Stimulated activated CD4-positive, alpha-beta T cell treated with anti-CD3 and anti-CD28 coated beads, Interleukin-4, amount 100 ng/mL, for 1 hour (primary cell): ENCODE data around the gene RPN1.

Experiments
- DNase-seq: peaks from one replicate; pipeline ENCODE4 v3.0.0-alpha.2; 2020

RPN1 gene

DNA sequence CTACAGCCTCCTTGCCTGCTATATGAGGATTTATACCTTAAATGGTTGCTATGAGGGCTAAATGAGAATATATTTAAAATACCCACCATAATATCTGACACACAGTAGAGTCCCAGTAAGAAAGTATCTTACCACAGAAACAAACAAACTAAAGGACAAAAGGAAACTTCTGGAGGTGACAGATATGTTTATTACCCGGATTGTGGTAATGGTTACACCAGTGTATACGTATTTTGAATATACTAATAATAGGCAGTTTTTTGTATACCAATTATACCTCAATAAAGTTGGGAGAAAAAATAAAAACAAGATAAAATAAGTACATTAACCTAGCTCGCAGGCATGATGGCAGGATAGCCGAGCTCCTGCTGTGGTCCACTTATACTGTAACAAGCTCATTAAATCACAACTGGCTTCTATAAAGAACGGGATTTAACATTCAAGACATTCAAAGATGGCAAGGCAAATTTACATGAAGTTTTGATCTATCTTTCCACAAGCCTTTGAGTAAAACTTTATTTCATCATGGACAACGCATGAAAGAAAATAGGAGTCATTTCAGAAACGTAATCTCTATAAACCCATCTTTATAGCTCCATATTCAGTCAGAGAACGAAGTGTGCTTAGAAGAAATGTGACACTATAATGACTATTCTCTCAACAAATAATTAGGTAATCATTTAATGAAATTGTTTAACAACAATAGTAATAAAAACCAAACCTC, 1.5 kb downstream of the RPN1 start:
- no peak for DNase-seq

GRCh38 chr3:128648402-128648801, 2.2 kb downstream of the RPN1 start:
- DNase-seq, result no peak

DNA sequence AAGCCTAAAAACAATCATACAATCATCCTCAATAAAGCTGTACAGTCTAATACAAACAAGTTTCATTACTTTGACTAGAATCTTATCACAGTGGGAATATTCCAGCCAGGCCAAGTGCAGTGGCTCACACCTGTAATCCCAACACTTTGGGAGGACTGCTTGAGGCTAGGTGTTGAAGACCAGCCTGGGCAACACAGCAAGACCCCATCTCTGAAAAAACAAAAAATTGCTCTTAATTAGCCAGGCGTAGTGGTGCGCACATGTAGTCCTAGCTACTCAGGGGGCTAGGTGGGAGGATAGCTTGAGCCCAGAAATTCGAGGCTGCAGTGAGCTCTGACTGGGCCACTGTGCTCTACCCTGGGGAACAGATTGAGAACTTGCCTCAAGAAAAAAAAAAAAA, 3.3 kb downstream of the RPN1 start:
- no peak for DNase-seq

DNA sequence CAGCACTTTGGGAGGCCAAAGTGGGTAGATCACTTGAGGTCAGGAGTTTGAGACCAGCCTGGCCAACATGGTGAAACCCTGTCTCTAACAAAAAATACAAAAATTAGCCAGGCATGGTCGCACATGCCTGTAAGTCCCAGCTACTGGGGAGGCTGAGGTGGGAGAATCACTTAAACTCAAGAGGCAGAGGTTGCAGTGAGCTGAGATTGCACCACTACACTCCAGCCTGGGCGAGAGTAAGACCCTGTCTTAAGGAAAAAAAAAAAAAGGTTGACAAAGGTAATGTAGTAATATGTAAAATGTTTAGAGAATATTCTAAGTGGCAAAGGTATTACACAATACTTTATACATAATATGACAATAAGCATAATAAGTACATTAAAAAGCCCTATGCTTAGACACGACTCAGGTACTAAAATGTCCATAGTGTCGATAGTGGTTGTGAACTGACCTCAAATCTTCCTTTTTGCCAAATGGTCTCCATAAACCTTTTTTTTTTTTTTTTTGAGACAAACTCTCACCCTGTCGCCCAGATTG, 16.5 kb downstream of the RPN1 start:
- no peak for DNase-seq

DNA sequence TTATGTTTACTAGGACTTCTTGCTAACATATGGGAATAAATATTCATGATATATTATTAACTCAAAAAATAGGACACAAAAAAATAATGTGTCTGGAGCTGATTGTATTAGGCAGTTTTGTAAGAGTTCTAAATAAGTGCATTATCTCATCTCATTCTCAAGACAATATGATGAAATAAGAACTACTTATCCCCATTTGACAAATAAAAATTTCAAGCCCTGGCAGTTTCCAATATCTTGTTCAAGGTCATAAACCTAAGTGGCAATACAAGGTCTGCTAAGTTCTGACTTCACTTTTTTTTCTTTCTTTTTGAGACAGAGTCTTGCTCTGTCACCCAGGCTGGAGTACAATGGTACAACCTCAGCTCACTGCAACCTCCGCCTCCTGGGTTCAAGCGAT, 18.3 kb downstream of the RPN1 start:
- no peak for DNase-seq

DNA sequence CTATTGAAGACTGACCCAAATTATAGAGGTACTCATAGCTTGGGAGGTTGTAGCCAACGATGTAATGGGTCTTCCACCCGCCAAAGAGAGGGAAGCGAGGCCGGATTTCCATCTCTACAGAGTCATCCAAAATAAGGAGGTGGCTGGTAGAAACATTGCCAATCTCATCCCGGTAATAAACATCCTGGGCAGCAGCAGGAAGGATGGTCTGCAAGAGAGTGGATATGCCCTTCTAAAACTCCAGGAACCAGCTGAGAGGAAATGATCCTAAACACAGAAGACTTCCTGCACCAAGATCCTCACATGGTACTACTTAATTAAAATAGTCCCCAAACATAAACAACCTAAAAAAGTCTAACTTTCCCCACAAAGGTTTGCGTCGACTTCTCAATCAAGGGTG, 20.7 kb downstream of the RPN1 start:
- DNase-seq, result no peak

DNA sequence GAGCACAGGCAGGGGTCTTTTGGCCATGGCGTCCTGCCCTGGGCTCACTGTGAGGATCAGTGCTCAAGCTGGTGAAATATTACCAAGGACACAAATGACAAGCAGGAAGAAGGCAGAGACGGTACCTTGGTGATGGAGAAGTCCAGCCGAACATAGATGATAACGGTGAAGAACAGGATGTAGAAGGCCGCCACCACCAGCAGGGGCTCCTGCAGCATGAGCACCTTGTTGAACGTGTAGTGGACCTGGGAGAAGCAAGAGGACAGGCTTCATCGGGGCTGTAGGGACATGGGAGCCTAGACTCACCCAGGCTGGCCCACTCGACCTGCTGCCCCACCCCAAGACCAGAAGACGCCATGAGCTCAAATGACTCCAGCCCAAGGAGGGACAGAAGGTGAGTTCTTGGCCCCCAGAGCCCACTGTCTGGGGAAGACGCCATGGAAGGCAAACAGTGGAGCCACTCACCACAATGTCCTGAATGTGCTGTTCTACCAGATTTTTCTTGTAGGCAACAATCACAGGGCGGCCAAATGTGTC, 25.1 kb downstream of the RPN1 start:
- no peak for DNase-seq

- no peak for DNase-seq
Measured at GRCh38 chr3:128624526-128625138, 26.0 kb downstream of the RPN1 start.

- DNase-seq, result no peak
Measured at GRCh38 chr3:128623762-128624176, 26.8 kb downstream of the RPN1 start.

DNA sequence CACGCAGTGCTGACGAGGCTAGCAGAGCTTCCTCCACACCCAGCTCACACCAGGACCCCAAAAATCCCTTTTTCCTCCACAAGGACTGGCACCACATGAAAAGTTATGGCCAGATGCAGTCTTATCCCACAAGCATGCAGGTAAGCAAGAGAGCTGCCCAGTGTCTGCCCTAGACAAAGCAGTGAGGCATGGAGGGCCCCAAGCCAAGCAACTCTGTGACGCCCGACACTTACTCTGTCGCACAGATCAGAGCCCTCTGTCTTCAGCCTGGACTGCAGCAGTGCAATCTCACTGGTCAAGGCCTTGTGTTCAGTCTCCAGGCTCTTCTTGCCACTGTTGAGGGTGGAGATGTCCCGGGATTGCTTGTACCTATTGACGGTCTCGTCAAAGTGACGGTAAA, 28.7 kb downstream of the RPN1 start:
- no peak for DNase-seq

DNA sequence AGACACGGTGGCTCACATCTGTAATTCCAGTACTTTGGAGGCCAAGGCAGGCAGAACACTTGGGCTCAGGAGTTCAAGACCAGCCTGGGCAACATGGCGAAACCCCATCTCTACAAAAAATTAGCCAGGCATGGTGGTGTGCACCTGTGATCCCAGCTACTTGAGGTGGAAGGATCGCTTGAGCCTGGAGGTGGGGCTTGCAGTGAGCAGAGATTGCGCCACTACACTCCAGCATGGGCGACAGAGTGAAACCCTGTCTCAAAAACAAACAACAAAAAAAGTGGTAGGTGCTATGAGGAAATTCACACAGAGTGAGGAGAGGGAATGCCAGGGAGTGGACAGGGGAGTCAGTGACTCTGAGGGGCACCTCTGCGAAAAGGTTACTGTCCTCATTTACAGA, 29.4 kb downstream of the RPN1 start:
- no peak for DNase-seq

GRCh38 chr3:128620268-128620691, 30.3 kb downstream of the RPN1 start:
- DNase-seq, result no peak

DNA sequence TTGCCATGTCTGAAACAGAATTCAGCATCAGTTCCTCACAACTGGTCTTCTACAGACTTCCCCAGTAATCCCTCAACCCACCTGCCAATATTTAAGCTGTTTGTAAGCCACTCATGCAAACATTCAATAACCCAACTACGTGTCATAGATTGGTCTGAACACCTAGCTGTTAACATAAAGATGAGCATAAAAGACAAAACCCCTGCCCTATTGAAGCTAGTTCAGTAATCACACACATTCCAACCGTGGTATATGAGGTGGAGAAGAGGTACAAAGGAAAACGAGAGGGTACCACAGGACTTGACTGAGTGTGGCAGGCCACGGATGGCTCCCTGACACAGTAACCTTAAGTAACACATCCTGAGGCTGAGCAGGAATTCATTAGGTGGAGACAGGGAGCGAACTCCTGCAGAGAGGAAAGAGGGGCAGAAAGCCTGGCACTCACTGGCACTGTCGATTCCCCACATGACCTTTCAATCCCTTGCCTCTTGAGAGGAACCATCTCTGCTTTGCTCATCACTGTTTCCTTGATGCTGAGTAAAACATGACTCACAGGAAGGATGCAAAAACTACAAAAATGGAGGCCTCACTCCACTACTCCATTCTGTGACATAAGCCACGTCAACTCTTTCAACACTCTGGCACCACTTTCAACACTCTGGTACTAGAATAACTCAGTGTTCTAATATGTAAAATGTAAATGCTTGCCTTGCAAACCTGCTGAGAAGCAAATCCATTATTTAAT, 31.3 kb downstream of the RPN1 start:
- no peak for DNase-seq

- no peak for DNase-seq
Measured at GRCh38 chr3:128618398-128618726, 32.3 kb downstream of the RPN1 start.

DNA sequence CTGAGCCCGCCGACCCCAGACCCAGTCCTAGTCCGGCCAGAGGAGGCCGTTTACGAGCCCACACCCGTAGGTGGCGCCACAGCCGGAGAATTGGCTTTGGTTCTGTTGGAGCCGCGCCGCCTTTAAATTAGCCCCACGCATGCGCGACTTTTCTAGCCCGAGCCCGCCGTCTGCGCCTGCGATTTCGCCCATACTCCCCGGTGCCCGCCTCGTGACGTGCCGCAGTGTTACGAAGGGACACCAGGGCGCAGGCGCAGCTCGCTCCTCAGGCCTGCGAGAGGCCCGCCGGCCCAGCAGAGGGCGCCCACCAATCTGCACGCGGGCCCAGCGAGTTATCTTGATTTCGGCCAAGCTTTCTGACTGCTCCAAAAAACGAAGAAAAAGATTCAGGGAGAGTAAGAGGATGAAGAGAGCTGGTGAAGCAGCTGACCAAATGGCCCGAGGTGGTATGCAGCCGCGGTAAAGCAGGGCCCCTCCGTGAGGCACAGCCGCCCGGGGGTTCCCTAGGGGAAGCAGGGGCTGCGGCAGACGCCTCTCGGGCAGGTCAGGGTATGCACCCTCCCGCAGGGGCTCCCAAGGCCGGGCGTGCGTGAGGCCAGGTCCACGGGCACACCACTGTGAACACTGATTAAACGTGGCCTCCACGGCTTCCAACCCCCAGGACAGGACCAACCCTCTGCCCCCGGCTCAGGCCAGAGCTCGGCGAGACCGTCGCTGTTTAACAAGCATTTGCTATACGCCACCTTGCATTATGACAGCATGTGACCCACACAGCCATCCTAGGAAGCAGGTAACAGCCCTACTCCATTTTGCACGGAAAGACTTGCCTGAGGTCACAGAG, 32.8 kb downstream of the RPN1 start:
- peak; percentile 99 for DNase-seq

DNA sequence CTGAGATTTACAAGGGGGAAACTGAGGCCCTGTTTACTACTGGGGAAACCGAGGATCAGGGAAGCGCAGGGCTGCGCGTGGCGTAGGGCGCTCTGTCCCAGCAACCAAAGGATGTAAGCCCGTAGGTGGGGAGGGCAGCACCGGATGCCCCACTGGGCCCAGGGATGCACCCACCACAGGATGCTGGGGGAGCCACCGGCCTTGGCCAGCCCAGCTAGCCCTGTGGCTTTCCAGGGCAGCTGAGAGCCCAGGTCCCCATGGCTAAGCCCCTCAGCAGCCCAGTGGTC, 33.4 kb downstream of the RPN1 start:
- DNase-seq, result no peak

DNA sequence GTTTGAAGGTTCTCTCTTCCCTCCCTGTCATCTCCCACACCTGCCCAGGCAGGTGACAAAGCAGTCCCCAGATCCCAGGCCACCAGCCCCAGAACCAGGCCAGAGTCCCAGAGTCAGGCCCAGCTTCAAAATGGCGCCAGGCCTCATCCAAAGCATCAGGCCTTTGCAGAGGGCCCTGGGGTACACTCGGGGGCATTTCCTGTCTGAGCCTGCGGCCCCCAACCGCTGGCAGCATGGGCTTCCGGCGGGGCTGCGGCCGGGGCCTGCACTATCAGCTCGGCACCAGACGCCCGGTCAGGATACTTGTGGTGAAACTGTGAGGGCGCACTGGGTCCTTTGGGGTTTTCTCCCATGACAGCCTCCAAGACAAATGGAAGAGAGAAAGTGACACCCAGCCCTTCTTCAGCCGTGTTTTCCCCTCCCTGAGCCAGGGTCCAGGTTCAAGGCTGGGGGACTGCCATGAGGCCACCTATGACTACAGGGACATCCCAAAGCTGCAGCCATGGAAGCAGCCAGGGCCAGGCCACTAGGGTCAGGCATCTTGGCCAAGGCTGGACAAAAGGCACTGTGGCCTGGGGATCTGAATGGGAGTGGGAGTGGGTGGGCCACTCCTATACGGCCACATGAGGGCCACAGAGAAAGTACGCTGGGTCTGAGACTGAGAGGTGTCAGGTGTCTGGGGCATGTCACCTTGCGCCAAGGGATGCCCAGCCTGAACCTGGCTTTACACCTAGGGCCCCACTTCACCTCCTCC, 33.9 kb downstream of the RPN1 start:
- DNase-seq, result no peak

DNA sequence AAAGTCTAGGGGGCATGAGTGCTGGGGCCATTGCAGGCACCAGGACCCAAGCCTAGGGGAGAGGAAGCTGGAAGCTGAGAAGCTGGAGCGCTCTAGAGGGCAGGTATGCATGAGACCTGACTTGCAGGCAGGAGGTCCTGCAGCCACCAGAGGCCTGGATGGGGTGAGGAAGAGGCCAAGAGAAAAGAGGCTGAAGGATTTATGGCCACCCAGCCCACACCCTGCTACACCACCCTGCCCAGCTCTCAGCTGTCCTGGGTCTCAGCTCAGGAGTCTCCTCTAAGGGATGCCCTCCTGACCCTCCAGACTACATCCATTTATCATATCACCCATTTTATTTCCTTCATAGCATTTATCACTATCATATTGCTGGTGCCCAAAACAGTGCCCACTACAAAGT, 36.5 kb downstream of the RPN1 start:
- DNase-seq, result no peak

- no peak for DNase-seq
Measured at GRCh38 chr3:128613083-128613829, 37.4 kb downstream of the RPN1 start.

- no peak for DNase-seq
Measured at GRCh38 chr3:128610451-128611070, 40.1 kb downstream of the RPN1 start.

DNA sequence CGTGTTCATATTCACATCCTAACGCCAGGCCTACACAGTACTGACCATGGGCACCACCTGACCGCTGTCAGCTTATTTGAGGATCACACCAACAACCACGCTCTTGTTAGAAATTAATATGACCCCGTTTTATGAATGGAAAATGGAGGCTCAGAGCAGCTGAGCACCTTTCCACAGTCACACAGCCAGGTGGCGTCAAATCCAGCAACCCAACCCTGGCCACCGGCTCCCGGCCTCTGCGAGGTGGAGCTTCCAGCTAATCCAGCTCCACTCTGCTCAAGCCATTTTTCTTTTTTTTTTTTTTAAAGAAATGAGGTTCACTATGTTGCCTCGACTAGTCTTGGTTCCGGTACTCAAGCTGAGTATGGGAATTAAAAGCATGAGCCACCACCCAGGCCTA, 41.3 kb downstream of the RPN1 start:
- no peak for DNase-seq
